Omental fat pad (tissue), 4 donors: ENCODE measurements around the gene CYP11A1. TPM values are rescaled to one million over a fixed set of nuclear protein-coding genes. Genes with fewer than 3 reads are reported as not detected.

Experiments used
- ATAC-seq: fragments of 150-250 bp; one replicate; pipeline ENCODE4 v1.9.1; 2016; ENCODE audit warnings: mild to moderate bottlenecking, moderate library complexity; ENCODE audit not compliant: low FRiP score
- DNase-seq: peaks from one replicate; pipeline ENCODE4 v3.0.0-alpha.2; 2019; ENCODE audit warnings: low spot score
- CTCF ChIP-seq, 3 donors: fragments of 450-650 bp; IDR thresholded peaks; one replicate each; pipeline ENCODE4 v1.5.1; 2016 to 2017; ENCODE audit warnings: antibody characterized with exemption in 3 of 3, mild to moderate bottlenecking in 3 of 3, moderate library complexity in 2 of 3
- total RNA-seq, 4 donors: library from RNA; depleted of rRNA; stranded (reverse); fragments of >200 nt; gene quantifications; one replicate each; pipeline ENCODE4 v1.1.0, GENCODE V29; 2016

The CYP11A1 gene
- total RNA-seq, 4 donors from 2014 or later: 1.3 to 4.8 (median 1.4) TPM

DNA sequence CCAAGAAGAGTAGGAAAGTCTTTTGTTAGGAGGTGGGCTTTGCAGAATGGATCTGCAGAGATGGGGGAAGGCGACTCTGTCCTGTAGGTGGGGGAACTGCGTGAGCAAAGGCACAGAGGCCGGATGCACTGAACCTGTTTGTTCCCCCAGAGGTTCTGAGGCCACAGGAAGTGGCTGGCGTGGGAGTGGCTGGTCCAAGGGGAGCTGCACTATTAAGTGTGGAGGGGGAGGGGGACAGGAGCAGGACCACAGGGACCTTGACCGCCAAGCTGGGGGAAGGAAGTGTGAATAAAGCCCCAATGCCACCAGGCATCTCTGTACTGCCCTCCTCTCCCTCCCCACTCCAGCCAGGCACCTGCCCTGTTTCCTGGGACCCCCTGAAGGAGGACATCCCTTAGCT lies 51.8 kb downstream of the CYP11A1 start:
- DNase-seq: no peak
- ATAC-seq: no peak
- no peak for TF ChIP-seq CTCF (IDR thresholded peaks at IDR 0.05)

DNA sequence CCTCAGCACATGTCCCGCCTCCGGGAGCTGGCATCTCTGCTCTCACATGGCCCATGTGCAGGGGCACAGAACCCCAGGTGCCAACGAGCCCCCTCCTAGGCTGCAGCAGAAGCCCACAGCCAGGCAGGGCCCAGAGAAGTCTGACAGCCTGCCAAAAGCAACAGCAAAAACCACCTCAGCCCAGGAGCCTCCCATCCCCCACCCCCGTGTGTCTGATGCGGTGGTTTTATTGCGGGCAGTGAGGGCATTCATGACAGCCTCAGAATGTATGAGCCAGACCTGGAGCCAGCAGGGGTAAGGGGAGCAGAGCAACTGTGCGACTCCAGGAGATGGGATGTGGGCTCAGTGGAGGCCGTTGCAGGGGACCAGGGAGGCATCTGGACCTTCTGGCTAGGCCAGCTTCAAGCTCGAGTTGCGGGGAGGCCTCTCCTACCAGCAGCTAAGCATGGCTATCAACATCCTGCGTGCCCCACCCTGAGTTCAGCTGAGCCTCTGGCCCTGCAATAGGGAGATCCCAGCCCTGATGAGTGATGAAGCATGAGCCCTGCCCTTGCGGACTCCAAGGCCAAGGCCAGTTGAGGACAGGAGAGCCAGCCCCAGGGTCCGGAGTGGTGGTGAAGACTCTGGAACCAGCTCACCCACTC lies 52.5 kb downstream of the CYP11A1 start:
- DNase-seq: no peak
- ATAC-seq: no peak
- no peak for TF ChIP-seq CTCF (IDR thresholded peaks at IDR 0.05)

DNA sequence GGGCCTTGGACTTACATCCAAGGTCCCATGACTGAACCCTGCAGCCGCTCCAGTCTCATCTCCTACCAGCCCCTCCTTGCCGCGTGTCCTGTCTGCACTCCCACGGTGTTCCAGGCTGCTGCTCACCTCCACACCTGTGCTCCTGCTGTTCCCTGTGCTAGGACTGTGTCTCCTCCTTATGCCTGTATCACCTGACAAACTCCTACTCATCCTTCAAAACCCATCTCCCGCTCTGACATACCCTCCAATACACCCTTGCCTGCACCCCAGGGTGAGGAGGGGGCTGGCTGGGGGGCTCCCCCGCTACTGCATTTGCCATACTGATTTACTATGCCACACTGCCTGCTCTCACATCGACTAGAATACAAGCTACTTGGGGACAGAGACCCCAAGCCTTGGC lies 53.6 kb downstream of the CYP11A1 start:
- TF ChIP-seq CTCF (IDR thresholded peaks at IDR 0.05): no peak
- DNase-seq: no peak
- no peak for ATAC-seq

DNA sequence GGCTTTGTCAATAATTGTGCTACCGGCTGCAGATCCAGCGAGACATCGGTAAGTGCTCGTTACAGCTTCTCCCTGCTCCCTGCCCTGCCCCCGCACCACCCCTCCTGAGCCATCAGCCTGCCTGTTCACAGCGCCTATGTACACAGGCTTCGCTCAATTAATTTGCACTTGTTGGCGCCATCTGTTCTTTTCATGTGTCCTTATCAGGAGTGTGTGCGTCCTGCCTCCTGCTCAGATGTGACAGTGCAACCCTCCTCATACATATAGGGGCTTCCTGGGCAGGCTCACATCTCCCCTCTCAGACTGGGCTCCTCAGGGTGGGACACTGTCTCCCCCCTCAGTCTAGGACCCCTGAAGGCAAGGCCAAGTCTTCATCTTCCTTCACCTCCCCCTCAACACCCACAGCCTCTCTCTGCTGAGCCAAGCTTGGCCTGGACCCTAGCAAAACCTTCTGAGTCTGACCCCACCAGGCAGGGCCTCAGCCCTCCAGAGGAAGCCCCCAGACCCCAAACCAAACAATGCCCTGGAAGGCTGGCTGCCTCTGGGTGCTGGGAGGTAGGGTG lies 54.9 kb downstream of the CYP11A1 start:
- no peak for TF ChIP-seq CTCF (IDR thresholded peaks at IDR 0.05)
- ATAC-seq: no peak
- no peak for DNase-seq

DNA sequence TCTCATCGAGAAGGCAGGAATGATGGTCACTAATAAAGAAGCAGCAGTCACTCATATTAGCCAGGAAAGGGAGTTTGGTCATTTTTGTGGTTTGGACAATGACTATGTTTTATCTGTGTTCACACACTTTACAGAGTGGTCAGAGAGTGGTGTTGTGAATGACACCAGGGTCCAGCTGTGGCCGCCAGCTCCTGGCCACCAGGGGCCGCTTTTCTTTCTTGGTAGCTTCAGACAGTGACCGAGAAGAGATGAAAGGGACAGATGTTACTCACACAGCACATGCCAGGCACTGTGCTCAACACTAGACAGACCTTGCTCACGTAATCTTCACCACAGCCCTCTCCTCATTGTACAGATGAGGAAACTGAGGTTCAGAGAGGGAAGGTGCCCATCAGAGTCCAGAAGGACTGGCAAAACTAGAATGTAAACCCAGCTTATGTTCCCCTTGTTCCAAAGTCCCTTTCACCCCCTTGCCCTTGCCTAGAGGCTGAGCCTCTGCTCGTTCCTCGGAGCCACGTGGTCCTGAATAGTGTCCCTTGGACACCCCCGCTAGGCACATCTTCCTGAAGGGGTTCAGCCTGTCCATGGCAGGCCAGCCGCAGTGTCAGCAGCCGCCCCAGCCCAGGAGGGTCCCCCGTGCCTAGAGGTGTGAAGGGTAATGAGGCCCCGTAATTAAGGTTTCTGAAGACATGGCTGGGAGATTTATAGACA lies 55.6 kb downstream of the CYP11A1 start:
- DNase-seq: no peak
- no peak for TF ChIP-seq CTCF (IDR thresholded peaks at IDR 0.05)
- ATAC-seq: no peak

DNA sequence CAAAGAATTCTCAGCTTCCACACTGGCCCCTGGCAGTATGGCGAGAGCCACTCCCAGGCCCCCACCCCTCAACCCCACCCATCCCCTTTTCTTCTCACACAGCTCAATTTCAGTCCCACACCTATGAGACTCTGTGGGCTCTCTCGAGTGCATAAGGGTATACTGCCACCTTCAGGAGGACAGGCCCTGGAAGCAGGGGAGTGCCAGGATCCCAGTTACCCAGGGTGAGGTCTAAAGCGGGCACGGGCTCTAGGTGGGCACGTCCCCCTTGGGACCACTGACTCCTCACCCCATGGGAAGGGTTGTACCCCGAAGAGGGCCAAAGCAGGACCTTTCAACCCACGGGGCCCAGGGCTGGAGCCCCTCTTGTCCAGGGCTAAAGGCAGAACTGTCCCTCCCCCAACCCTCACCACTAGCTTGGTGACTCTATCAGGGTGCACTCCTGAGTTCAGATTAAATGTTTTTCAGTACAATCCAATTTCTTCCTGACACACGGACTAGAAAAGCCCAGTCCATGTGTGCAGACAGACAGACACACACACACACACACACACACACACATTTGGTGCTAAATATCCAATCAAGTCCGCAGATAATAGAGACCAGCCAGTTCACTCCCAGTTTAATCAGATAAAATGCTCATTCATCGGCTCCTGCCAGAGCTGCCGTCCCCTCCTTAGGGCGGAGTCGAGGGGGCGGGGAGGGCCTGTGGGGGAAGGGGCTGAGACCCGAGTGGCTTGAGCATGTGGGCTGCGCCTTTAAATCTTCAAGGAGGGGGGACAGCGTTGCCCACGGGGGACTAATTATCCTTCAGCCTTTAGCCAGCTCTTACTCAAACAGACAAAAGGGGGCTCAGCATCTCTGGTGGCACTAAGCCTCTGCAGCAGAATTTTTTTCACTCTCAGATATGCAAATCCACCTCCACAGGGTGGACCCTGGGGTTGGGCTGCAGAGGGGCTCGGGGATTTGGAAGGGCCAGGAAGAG lies 59.3 kb downstream of the CYP11A1 start:
- no peak for TF ChIP-seq CTCF (IDR thresholded peaks at IDR 0.05)
- DNase-seq (no peak), ATAC-seq (no peak)
